Sigmoid colon (tissue), 7 donors: Measurements from ENCODE around the gene PDCD4. TPM values are rescaled to one million over a fixed set of nuclear protein-coding genes. Genes with fewer than 3 reads are reported as not detected.

ENCODE experiments used
- DNase-seq: peaks from one replicate; pipeline ENCODE4 v3.0.0-alpha.2; 2019
- H3K27ac ChIP-seq, 4 donors: fragments of 200-600 bp; sonication (generic); one replicate each; pipeline ENCODE4 v1.5.1; 2016 to 2019; ENCODE audit warnings: mild to moderate bottlenecking in 1 of 4
- H3K27me3 ChIP-seq, 3 donors: fragments of 200-600 bp; sonication (generic); one replicate each; pipeline ENCODE4 v1.5.1; 2019; ENCODE audit warnings: mild to moderate bottlenecking in 1 of 3
- H3K36me3 ChIP-seq, 4 donors: fragments of 200-600 bp; sonication (generic); one replicate each; pipeline ENCODE4 v1.5.1; 2016 to 2019
- H3K4me1 ChIP-seq, 4 donors: fragments of 200-600 bp; sonication (generic); one replicate each; pipeline ENCODE4 v1.5.1; 2017 to 2019
- H3K4me3 ChIP-seq, 4 donors: fragments of 200-600 bp; sonication (generic); one replicate each; pipeline ENCODE4 v1.5.1; 2017 to 2019; ENCODE audit warnings: mild to moderate bottlenecking in 2 of 4, moderate library complexity in 1 of 4
- H3K9me3 ChIP-seq, 4 donors: fragments of 200-600 bp in 3 of 4; sonication (generic) in 3 of 4; one replicate each; pipeline versions ENCODE4 v1.5.1 to v1.6.1; 2013 to 2019
- EP300 ChIP-seq, 4 donors: sonication (generic); formaldehyde crosslinking; IDR thresholded peaks; one replicate each; pipeline ENCODE4 v1.6.1; 2017; ENCODE audit warnings: antibody characterized with exemption in 4 of 4
- POLR2A ChIP-seq, 2 donors: fragments of 450-650 bp; IDR thresholded peaks; one replicate each; pipeline ENCODE4 v1.6.1; 2016; ENCODE audit warnings: antibody characterized with exemption in 2 of 2, mild to moderate bottlenecking in 2 of 2, moderate library complexity in 2 of 2
- POLR2AphosphoS5 ChIP-seq, 4 donors: sonication (generic); formaldehyde crosslinking; IDR thresholded peaks; one replicate each; pipeline ENCODE4 v1.6.1; 2017; ENCODE audit warnings: antibody characterized with exemption in 4 of 4
- WGBS, 2 donors: extraction: QIAGEN DNeasy Blood & Tissue Kit; methylation state at CpG; one replicate each; pipeline ENCODE4 v1.1.7; 2013; 5-methylcytosine and 5-hydroxymethylcytosine counted together
- intact Hi-C: fragments of 100-400 bp; cut with DNase I; formaldehyde crosslinking; loops from one replicate; pipeline ENCODE4 v1.15.1; 2023
- polyA plus RNA-seq, 3 donors: library from polyadenylated mRNA; stranded (reverse); fragments of 200-250 nt; gene quantifications; one replicate each; pipeline ENCODE4 v1.2.3, GENCODE V29; 2013
- total RNA-seq, 4 donors: library from RNA; depleted of rRNA; stranded (reverse); fragments of >200 nt; gene quantifications; one replicate each; pipeline ENCODE4 v1.1.0, GENCODE V29; 2016
- TF ChIP-seq, protein P1 (sequence below), 4 experiments: fragments of 450-650 bp in 3 of 4; fragments of 200-600 bp in 1 of 4; IDR thresholded peaks; one replicate each; pipeline ENCODE4 v1.5.1; 2016 to 2019; ENCODE audit warnings: antibody characterized with exemption in 4 of 4, mild to moderate bottlenecking in 3 of 4, moderate library complexity in 2 of 4
- donor health status: healthy with polysubstance abuse.
- donor health status: Bipolar disorder and iron deficiency.
- donor health status: healthy.

Gene PDCD4
- total and polyA plus RNA-seq, 7 donors: 64.3 to 327 (median 140) TPM

DNA sequence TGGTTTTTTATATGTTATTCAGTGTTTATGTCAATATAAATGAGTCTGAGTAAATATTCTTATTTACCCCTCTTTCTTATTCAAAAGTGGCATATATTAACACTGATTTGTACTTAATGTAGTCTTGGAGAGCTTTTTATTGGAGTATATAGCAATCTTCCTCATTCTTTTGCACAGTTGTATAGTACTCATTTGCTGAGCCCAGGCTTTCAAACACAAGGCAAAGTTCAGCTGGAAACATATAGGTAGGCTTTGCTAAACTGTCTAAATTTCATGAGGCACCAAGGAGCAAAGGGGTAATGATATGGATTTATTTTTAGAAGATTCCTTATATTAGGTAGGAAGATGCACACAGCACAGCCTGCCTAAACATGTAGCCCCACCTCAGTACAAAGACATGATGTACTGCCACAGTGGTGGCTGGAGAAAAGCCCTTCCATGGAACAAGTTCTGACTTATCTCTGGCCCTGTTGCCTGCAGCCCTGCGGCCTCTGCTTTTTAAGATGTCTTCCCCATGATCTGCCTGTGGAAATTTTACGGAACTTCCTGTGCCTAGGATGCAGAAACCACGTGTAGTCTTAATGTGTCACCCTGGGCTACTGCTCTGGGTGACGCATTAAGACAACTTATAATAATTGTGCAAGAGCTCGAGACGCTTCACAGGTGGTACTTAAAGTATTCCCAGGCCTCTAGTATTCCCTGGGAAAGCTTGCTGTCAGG lies 9.6 kb upstream of the PDCD4 start:
- no peak for DNase-seq
- intact Hi-C loops: no loop called here
- no peaks in the 10 kb centered on the region for H3K9me3 ChIP-seq
- no peaks in the 10 kb centered on the region for H3K36me3 ChIP-seq
- H3K27ac ChIP-seq: peak overlapping the region in 1 of 4 donors; percentile 81
- no peak for TF ChIP-seq POLR2A (IDR thresholded peaks at IDR 0.05)
- TF ChIP-seq EP300 (IDR thresholded peaks at IDR 0.05): no peak
- TF ChIP-seq, protein P1, sequence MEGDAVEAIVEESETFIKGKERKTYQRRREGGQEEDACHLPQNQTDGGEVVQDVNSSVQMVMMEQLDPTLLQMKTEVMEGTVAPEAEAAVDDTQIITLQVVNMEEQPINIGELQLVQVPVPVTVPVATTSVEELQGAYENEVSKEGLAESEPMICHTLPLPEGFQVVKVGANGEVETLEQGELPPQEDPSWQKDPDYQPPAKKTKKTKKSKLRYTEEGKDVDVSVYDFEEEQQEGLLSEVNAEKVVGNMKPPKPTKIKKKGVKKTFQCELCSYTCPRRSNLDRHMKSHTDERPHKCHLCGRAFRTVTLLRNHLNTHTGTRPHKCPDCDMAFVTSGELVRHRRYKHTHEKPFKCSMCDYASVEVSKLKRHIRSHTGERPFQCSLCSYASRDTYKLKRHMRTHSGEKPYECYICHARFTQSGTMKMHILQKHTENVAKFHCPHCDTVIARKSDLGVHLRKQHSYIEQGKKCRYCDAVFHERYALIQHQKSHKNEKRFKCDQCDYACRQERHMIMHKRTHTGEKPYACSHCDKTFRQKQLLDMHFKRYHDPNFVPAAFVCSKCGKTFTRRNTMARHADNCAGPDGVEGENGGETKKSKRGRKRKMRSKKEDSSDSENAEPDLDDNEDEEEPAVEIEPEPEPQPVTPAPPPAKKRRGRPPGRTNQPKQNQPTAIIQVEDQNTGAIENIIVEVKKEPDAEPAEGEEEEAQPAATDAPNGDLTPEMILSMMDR (IDR thresholded peaks at IDR 0.05): no peak
- peak in 1 of 4 donors; percentile 56 for TF ChIP-seq POLR2AphosphoS5 (IDR thresholded peaks at IDR 0.05)
- peaks cover 0 to 51% (median 39%) of the 10 kb centered on the region in 4 donors for H3K4me1 ChIP-seq
- WGBS, 2 donors: 84 to 89% methylated on average over 6 of the region's 6 CpGs
- no peak overlapping the region for H3K4me3 ChIP-seq
- H3K27me3 ChIP-seq: no peaks in the 10 kb centered on the region

- 82 to 87% methylated on average over 6 of the region's 6 CpGs for WGBS, 2 donors
Measured at GRCh38 chr10:110862961-110863360, 8.8 kb upstream of the PDCD4 start.

GRCh38 chr10:110863361-110863760 lies 8.4 kb upstream of the PDCD4 start:
- no peaks in the 10 kb centered on the region for H3K27me3 ChIP-seq
- no peaks in the 10 kb centered on the region for H3K9me3 ChIP-seq
- TF ChIP-seq, protein P1 (IDR thresholded peaks at IDR 0.05): no peak
- TF ChIP-seq POLR2AphosphoS5 (IDR thresholded peaks at IDR 0.05) (no peak), POLR2A (IDR thresholded peaks at IDR 0.05) (no peak), EP300 (IDR thresholded peaks at IDR 0.05) (no peak)
- no peaks in the 10 kb centered on the region for H3K36me3 ChIP-seq
- DNase-seq: no peak
- no peak overlapping the region for H3K4me3 ChIP-seq
- H3K27ac ChIP-seq: peak overlapping the region in 2 of 4 donors; percentile 26 to 81
- peaks cover 0 to 41% (median 30%) of the 10 kb centered on the region in 4 donors for H3K4me1 ChIP-seq
- intact Hi-C loops: no loop called here

More at GRCh38 chr10:110862961-110863360, 8.8 kb upstream of the PDCD4 start:
- Histone ChIP-seq H3K4me1 (peaks cover 0 to 43% (median 32%) of the 10 kb centered on the region in 4 donors), H3K27ac (peak overlapping the region in 1 of 4 donors; percentile 81), H3K36me3 (no peaks in the 10 kb centered on the region), H3K4me3 (no peak overlapping the region), H3K9me3 (no peaks in the 10 kb centered on the region), H3K27me3 (no peaks in the 10 kb centered on the region)
- TF ChIP-seq EP300 (IDR thresholded peaks at IDR 0.05) (no peak), POLR2AphosphoS5 (IDR thresholded peaks at IDR 0.05) (no peak), POLR2A (IDR thresholded peaks at IDR 0.05) (no peak)
- TF ChIP-seq, protein P1 (IDR thresholded peaks at IDR 0.05): no peak
- no peak for DNase-seq
- intact Hi-C loops: no loop called here

- Histone ChIP-seq H3K36me3 (no peaks in the 10 kb centered on the region), H3K4me1 (peaks cover 0 to 37% (median 30%) of the 10 kb centered on the region in 4 donors), H3K4me3 (no peak overlapping the region), H3K27me3 (no peaks in the 10 kb centered on the region), H3K27ac (peak overlapping the region; percentile 69 to 81 (median 74)), H3K9me3 (no peaks in the 10 kb centered on the region)
- intact Hi-C loops: no loop called here
- TF ChIP-seq, protein P1 (IDR thresholded peaks at IDR 0.05): no peak
- TF ChIP-seq POLR2AphosphoS5 (IDR thresholded peaks at IDR 0.05): no peak
- TF ChIP-seq EP300 (IDR thresholded peaks at IDR 0.05): no peak
- no peak for TF ChIP-seq POLR2A (IDR thresholded peaks at IDR 0.05)
- 93 to 94% methylated on average over 2 of the region's 2 CpGs for WGBS, 2 donors
- DNase-seq: no peak
Measured at GRCh38 chr10:110863956-110864355, 7.8 kb upstream of the PDCD4 start.
